ENCODE measurements around the gene GLT8D2.

DNA sequence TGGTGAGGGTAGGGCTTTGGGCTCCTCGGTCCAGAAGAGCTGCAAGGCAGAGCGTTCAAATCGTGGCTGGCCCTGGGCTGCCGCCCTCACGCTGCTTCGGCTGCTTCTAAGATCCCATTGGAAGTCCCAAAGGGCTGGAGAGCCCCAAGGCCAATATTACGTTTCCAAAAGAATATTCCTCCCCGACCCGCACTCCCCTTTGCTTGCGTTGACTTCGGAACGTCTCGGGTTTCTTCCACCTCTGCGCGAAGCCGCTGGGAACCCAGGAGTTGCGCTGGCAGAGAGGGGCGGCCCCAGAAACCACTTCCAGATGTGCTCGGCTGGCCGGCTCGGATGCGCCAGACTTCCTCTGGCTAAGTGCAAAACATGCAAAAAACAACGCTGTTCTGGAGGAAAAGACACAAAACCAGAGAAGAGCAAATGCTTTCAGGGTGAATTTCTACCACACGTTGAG lies at the start of gene GLT8D2:
- TF ChIP-seq, protein P1, sequence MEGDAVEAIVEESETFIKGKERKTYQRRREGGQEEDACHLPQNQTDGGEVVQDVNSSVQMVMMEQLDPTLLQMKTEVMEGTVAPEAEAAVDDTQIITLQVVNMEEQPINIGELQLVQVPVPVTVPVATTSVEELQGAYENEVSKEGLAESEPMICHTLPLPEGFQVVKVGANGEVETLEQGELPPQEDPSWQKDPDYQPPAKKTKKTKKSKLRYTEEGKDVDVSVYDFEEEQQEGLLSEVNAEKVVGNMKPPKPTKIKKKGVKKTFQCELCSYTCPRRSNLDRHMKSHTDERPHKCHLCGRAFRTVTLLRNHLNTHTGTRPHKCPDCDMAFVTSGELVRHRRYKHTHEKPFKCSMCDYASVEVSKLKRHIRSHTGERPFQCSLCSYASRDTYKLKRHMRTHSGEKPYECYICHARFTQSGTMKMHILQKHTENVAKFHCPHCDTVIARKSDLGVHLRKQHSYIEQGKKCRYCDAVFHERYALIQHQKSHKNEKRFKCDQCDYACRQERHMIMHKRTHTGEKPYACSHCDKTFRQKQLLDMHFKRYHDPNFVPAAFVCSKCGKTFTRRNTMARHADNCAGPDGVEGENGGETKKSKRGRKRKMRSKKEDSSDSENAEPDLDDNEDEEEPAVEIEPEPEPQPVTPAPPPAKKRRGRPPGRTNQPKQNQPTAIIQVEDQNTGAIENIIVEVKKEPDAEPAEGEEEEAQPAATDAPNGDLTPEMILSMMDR (IDR thresholded peaks at IDR 0.05): no peak
- TF ChIP-seq EZH2 (IDR thresholded peaks at IDR 0.05; ENCODE audit: borderline replicate concordance, insufficient read depth, low read depth, low read length, poor library complexity, severe bottlenecking): no peak

All from B cell (primary cell).